ENCODE measurements around the gene CEP97.

The CEP97 gene

GRCh38 chr3:101791778-101792177, 67.4 kb downstream of the CEP97 start:
- Histone ChIP-seq H3K36me3 (ENCODE audit: control insufficient read depth in 1 of 2, insufficient read depth in 2 of 2, low read length in 2 of 2) (peaks cover 2 to 7% of the 10 kb centered on the region in 2 experiments), H3K79me2 (ENCODE audit: control insufficient read depth, insufficient read depth, low read length, poor library complexity) (no peaks in the 10 kb centered on the region), H3K4me2 (ENCODE audit: low read length) (no peak overlapping the region), H3K79me1 (ENCODE audit: low read length) (no peaks in the 10 kb centered on the region), H3K27me3 (ENCODE audit: insufficient read depth, low read length) (no peaks in the 10 kb centered on the region), H4K91ac (ENCODE audit: low read depth, low read length) (no peak overlapping the region), H4K12ac (ENCODE audit: low read depth, low read length) (no peak overlapping the region), H3K4ac (ENCODE audit: low read depth, low read length) (no peak overlapping the region), H2AFZ (ENCODE audit: insufficient read depth, low read length, poor library complexity) (no peak overlapping the region), H2BK120ac (ENCODE audit: insufficient read depth, low read length, poor library complexity) (no peak overlapping the region), H4K8ac (ENCODE audit: low read depth, low read length) (no peak overlapping the region), H3K23ac (ENCODE audit: low read length) (no peak overlapping the region), H3K18ac (ENCODE audit: low read length) (no peak overlapping the region), H3K14ac (ENCODE audit: low read length) (no peak overlapping the region), H3K9ac (ENCODE audit: low read length) (no peak overlapping the region), H3K27ac (ENCODE audit: low read depth, low read length) (no peak overlapping the region), H3K4me1 (ENCODE audit: control insufficient read depth in 1 of 2, insufficient read depth in 2 of 2, low read length in 2 of 2) (no peaks in the 10 kb centered on the region), H3K9me3 (ENCODE audit: insufficient read depth, low read depth, low read length) (no peaks in the 10 kb centered on the region), H3K4me3 (ENCODE audit: low read depth, low read length) (no peak overlapping the region), H2BK5ac (ENCODE audit: low read depth, low read length, poor library complexity) (no peak overlapping the region), H2AK5ac (ENCODE audit: low read length) (no peak overlapping the region), H2BK12ac (ENCODE audit: low read length) (no peak overlapping the region)
- no peak for DNase-seq
- no CpG with 5 or more reads among the region's 4 CpGs for WGBS (ENCODE audit: extremely low coverage, insufficient coverage, insufficient read length)

GRCh38 chr3:101796077-101796680, 71.8 kb downstream of the CEP97 start:
- H4K8ac ChIP-seq (ENCODE audit: low read depth, low read length): no peak overlapping the region
- no peak for DNase-seq
- no peak overlapping the region for H3K4me2 ChIP-seq (ENCODE audit: low read length)
- H3K4ac ChIP-seq (ENCODE audit: low read depth, low read length): no peak overlapping the region
- no peak overlapping the region for H3K9ac ChIP-seq (ENCODE audit: low read length)
- no peak overlapping the region for H2BK120ac ChIP-seq (ENCODE audit: insufficient read depth, low read length, poor library complexity)
- no peaks in the 10 kb centered on the region for H3K27me3 ChIP-seq (ENCODE audit: insufficient read depth, low read length)
- H2BK12ac ChIP-seq (ENCODE audit: low read length): no peak overlapping the region
- no peaks in the 10 kb centered on the region for H3K79me1 ChIP-seq (ENCODE audit: low read length)
- H3K4me1 ChIP-seq (ENCODE audit: control insufficient read depth in 1 of 2, insufficient read depth in 2 of 2, low read length in 2 of 2): no peaks in the 10 kb centered on the region
- H3K36me3 ChIP-seq (ENCODE audit: control insufficient read depth in 1 of 2, insufficient read depth in 2 of 2, low read length in 2 of 2): peaks cover 0 to 1% of the 10 kb centered on the region in 2 experiments
- no peak overlapping the region for H4K91ac ChIP-seq (ENCODE audit: low read depth, low read length)
- no peak overlapping the region for H3K14ac ChIP-seq (ENCODE audit: low read length)
- no peak overlapping the region for H3K27ac ChIP-seq (ENCODE audit: low read depth, low read length)
- no peak overlapping the region for H2AFZ ChIP-seq (ENCODE audit: insufficient read depth, low read length, poor library complexity)
- WGBS (ENCODE audit: extremely low coverage, insufficient coverage, insufficient read length): no CpG with 5 or more reads among the region's 3 CpGs
- H3K79me2 ChIP-seq (ENCODE audit: control insufficient read depth, insufficient read depth, low read length, poor library complexity): no peaks in the 10 kb centered on the region
- H3K18ac ChIP-seq (ENCODE audit: low read length): no peak overlapping the region
- H3K4me3 ChIP-seq (ENCODE audit: low read depth, low read length): no peak overlapping the region
- H4K12ac ChIP-seq (ENCODE audit: low read depth, low read length): no peak overlapping the region
- no peak overlapping the region for H2BK5ac ChIP-seq (ENCODE audit: low read depth, low read length, poor library complexity)
- no peak overlapping the region for H2AK5ac ChIP-seq (ENCODE audit: low read length)
- H3K9me3 ChIP-seq (ENCODE audit: insufficient read depth, low read depth, low read length): no peaks in the 10 kb centered on the region
- H3K23ac ChIP-seq (ENCODE audit: low read length): no peak overlapping the region

- Histone ChIP-seq H3K36me3 (ENCODE audit: control insufficient read depth in 1 of 2, insufficient read depth in 2 of 2, low read length in 2 of 2) (no peaks in the 10 kb centered on the region), H3K27me3 (ENCODE audit: insufficient read depth, low read length) (no peaks in the 10 kb centered on the region), H3K79me1 (ENCODE audit: low read length) (no peaks in the 10 kb centered on the region), H4K12ac (ENCODE audit: low read depth, low read length) (no peak overlapping the region), H4K91ac (ENCODE audit: low read depth, low read length) (no peak overlapping the region), H2AFZ (ENCODE audit: insufficient read depth, low read length, poor library complexity) (no peak overlapping the region), H2BK12ac (ENCODE audit: low read length) (no peak overlapping the region), H3K4me2 (ENCODE audit: low read length) (no peak overlapping the region), H3K4me1 (ENCODE audit: control insufficient read depth in 1 of 2, insufficient read depth in 2 of 2, low read length in 2 of 2) (no peaks in the 10 kb centered on the region), H3K23ac (ENCODE audit: low read length) (no peak overlapping the region), H2AK5ac (ENCODE audit: low read length) (no peak overlapping the region), H2BK120ac (ENCODE audit: insufficient read depth, low read length, poor library complexity) (no peak overlapping the region), H3K4me3 (ENCODE audit: low read depth, low read length) (no peak overlapping the region), H3K79me2 (ENCODE audit: control insufficient read depth, insufficient read depth, low read length, poor library complexity) (no peaks in the 10 kb centered on the region), H4K8ac (ENCODE audit: low read depth, low read length) (no peak overlapping the region), H3K9me3 (ENCODE audit: insufficient read depth, low read depth, low read length) (no peaks in the 10 kb centered on the region), H3K18ac (ENCODE audit: low read length) (no peak overlapping the region), H3K14ac (ENCODE audit: low read length) (no peak overlapping the region), H3K9ac (ENCODE audit: low read length) (no peak overlapping the region), H2BK5ac (ENCODE audit: low read depth, low read length, poor library complexity) (no peak overlapping the region), H3K27ac (ENCODE audit: low read depth, low read length) (no peak overlapping the region), H3K4ac (ENCODE audit: low read depth, low read length) (no peak overlapping the region)
- DNase-seq: no peak
- no CpG with 5 or more reads among the region's 4 CpGs for WGBS (ENCODE audit: extremely low coverage, insufficient coverage, insufficient read length)
These were observed 76.8 kb downstream of the CEP97 start for GRCh38 chr3:101801174-101801573.

DNA sequence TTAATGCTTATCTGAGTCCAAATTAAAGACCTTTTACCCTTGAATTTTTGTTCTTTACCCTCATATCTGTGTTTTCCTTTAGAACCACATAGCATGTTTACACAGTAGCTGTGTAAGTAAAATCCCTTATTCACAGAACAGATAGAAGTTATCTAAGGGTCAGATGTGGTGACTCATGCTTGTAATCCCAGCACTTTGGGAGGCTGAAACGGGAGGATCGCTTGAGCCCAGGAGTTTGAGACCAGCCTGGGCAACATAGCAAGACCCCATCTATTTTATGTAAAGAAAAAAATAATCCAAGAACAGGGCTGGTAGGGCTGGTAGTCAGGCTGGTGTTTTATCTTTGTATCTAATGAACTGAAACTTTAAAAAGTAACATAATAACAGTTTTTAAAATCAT, 77.8 kb downstream of the CEP97 start:
- H3K27ac ChIP-seq (ENCODE audit: low read depth, low read length): no peak overlapping the region
- no CpG with 5 or more reads among the region's 2 CpGs for WGBS (ENCODE audit: extremely low coverage, insufficient coverage, insufficient read length)
- no peak overlapping the region for H3K4me3 ChIP-seq (ENCODE audit: low read depth, low read length)
- H4K8ac ChIP-seq (ENCODE audit: low read depth, low read length): no peak overlapping the region
- H3K9ac ChIP-seq (ENCODE audit: low read length): no peak overlapping the region
- H3K23ac ChIP-seq (ENCODE audit: low read length): no peak overlapping the region
- H3K9me3 ChIP-seq (ENCODE audit: insufficient read depth, low read depth, low read length): no peaks in the 10 kb centered on the region
- H2AFZ ChIP-seq (ENCODE audit: insufficient read depth, low read length, poor library complexity): no peak overlapping the region
- H3K79me1 ChIP-seq (ENCODE audit: low read length): no peaks in the 10 kb centered on the region
- H2AK5ac ChIP-seq (ENCODE audit: low read length): no peak overlapping the region
- H3K4me1 ChIP-seq (ENCODE audit: control insufficient read depth in 1 of 2, insufficient read depth in 2 of 2, low read length in 2 of 2): no peaks in the 10 kb centered on the region
- H2BK12ac ChIP-seq (ENCODE audit: low read length): no peak overlapping the region
- no peak overlapping the region for H2BK5ac ChIP-seq (ENCODE audit: low read depth, low read length, poor library complexity)
- no peak overlapping the region for H3K14ac ChIP-seq (ENCODE audit: low read length)
- no peak overlapping the region for H3K18ac ChIP-seq (ENCODE audit: low read length)
- no peak overlapping the region for H2BK120ac ChIP-seq (ENCODE audit: insufficient read depth, low read length, poor library complexity)
- DNase-seq: no peak
- no peak overlapping the region for H4K91ac ChIP-seq (ENCODE audit: low read depth, low read length)
- no peak overlapping the region for H4K12ac ChIP-seq (ENCODE audit: low read depth, low read length)
- no peaks in the 10 kb centered on the region for H3K36me3 ChIP-seq (ENCODE audit: control insufficient read depth in 1 of 2, insufficient read depth in 2 of 2, low read length in 2 of 2)
- H3K79me2 ChIP-seq (ENCODE audit: control insufficient read depth, insufficient read depth, low read length, poor library complexity): no peaks in the 10 kb centered on the region
- H3K4me2 ChIP-seq (ENCODE audit: low read length): no peak overlapping the region
- no peaks in the 10 kb centered on the region for H3K27me3 ChIP-seq (ENCODE audit: insufficient read depth, low read length)
- no peak overlapping the region for H3K4ac ChIP-seq (ENCODE audit: low read depth, low read length)
